Measurements from ENCODE around the gene CINP.
A peak's percentile ranks its signal among the peaks of the same experiment; 100 is the strongest.
"Not testable (repeated sequence)": the region's sequence is repeated elsewhere in the genome, so short reads cannot be mapped to it uniquely, and the experiment has no call there.

Gene CINP

DNA sequence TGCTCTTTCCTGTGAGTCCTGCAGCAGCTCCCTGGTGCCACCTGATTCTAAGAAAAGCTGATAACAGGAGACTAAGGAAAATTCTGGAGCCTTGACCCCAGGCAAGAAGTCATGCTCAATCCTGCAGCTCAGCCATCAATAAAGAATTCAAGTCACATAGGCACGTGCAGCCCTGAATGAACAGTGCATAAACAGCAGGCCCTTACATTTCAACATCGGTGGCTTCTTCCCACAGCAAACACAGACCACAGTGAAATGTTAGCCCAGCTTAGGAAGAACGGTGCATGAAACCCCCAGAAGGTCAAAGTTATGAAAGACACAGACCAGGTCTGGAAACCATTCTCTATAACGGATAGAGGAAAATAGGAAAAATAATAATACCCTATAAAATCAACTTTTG lies 10.5 kb downstream of the CINP start:
- DNase-seq = peak; percentile 62

DNA sequence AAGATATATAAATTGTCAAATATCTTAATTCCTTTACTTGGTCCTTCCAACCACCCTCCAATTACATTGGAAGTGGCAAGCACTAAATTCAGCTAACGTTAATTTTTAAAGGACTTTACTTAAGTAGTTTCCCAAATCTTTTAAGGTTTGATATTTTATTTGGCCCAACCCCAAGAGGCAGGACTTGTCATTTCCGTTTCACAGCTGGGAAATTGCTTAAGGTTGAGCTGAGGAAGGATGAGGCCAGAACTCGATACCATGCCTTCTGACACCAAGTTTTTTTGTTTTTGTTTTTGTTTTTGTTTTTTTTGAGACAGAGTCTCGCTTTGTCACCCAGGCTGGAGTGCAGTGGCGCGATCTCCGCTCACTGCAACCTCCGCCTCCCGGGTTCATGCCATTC lies 11.1 kb downstream of the CINP start:
- peak; percentile 47 for DNase-seq

GRCh38 chr14:102351023-102351422 lies 11.7 kb downstream of the CINP start:
- no peak for DNase-seq

GRCh38 chr14:102348376-102348775 lies 14.3 kb downstream of the CINP start:
- no peak for DNase-seq

DNA sequence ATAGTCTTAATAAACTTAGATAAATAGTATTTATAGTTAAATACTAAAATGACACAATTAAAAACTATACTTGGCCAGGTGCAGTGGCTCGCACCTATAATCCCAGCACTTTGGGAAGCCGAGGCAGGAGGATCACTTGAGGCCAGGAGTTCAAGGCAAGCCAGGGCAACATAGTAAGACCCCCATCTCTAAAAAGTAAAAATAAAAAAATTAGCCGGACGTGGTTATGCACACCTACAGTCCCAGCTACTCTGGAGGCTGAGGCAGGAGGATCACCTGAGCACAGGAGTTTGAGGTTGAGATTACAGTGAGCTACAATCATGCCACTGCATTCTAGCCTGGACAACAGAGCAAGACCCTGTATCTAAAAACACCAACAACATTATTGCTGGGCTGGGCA lies 16.0 kb downstream of the CINP start:
- no peak for DNase-seq

DNA sequence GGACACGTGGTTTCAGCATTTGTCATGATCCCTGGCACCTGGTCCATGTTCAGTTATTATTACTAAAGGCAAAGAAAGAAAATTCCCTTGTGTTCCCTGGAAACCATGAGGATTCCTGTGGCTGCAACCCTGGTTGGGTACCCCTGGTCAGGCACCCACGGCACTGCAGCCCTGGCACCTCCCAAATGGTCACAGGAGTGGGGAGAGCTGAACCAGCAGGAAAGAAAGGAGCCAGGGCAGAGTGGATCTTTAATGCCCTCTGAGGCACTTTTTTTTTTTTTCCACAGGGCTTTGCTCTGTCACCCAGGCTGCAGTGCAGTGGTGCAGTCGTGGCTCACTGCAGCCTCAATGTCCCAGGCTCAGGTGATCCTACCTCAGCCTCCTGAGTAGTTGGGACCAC lies 17.5 kb downstream of the CINP start:
- DNase-seq = no peak

DNA sequence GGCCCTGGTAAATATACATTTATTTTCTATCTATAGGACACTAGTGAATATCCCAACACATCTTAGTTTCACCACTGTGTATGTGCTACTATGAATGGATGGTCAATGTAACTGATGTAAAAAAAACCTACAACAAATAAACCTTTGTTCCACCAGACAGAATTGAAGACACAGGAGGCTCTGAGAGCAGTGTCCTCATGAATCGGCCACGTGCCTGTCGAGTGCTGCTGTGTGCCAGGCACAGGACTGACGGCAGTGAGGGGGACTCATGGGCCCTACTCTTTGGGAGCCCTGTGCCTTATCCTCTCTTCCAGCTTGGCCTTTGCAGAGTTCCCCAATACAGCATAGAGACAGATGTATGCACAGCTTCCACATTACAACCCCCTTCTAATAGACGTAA lies 18.2 kb downstream of the CINP start:
- DNase-seq = no peak

DNA sequence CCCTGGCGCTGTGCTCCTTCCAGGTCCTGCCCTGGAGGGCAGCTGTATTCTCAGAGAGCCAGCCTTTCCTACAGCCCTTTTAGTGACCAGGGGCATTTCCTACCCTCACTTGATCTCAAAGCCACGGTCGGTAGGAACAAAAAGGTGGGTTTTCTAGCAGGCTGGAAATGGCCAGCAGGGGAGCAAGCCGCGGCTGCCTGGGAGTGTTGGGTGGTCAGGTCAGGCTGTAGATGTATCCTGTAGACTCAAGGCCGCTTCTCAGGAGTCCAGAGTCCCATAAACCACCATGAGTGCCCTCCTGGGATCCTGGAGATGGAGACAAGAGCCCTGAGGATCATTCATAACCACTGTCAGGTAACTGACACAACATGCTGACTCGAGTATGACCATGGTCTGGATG lies 18.6 kb downstream of the CINP start:
- DNase-seq = no peak

DNA sequence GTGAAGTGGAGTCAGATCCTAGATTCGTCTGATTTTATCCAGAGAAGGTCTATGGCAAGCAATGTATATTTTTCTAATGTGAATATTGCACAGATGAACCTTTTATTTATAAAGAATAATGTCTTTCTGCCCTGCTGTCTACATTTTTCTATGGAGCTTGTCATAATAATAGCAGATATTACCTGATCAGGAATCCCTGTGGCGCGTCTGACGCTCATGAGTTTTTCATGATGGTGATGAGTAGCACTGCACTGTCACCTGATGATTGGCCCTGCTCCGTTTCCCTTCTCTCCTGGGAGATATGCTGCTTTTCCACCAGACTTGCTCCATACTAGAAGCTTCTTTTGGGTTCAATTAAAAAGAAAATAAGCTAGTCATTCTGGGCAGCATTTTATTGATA lies 20.5 kb downstream of the CINP start:
- no peak for DNase-seq

- DNase-seq = no peak
Measured at GRCh38 chr14:102341566-102341965, 21.1 kb downstream of the CINP start.

DNA sequence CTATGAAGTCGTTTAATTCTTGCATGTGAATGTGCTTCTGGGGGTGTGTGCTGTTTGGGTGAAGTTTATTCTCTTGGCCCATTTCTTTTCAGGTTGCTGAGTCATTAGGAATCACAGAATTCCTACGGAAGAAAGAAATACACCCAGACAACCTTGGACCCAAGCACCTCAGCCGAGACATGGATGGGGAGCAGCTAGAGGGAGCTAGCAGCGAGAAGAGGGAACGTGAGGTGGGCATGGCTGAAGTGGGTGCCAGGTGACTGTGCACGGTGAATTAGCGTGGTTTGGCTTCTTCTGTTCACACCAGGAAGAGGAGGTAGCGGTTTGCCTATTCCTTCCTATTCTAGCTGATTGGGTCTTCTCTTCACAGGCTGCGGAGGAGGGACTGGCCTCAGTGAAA lies 24.0 kb downstream of the CINP start:
- DNase-seq = no peak

GRCh38 chr14:102335163-102335562 lies 27.5 kb downstream of the CINP start:
- DNase-seq = no peak

GRCh38 chr14:102333795-102334705 lies 28.6 kb downstream of the CINP start:
- no peak for DNase-seq

GRCh38 chr14:102333390-102333789 lies 29.3 kb downstream of the CINP start:
- no peak for DNase-seq

GRCh38 chr14:102330806-102331205 lies 31.9 kb downstream of the CINP start:
- DNase-seq = no peak

DNA sequence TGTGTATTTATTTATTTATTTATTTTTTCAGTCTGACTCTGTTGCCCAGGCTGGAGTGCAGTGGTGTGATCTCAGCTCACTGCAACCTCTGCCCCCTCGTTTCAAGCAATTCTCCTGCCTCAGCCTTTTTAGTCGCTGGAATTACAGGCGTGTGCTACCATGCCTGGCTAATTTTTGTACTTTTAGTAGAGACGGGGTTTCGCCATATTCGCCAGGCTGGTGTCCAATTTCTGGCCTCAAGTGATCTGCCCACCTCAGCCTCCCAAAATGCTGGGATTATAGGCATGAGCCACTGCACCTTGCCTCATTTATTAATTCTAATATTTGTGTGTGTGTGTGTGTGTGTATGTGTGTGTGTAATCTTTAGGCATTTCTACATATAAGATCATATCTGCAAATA lies 33.3 kb downstream of the CINP start:
- DNase-seq = not testable (repeated sequence)

DNA sequence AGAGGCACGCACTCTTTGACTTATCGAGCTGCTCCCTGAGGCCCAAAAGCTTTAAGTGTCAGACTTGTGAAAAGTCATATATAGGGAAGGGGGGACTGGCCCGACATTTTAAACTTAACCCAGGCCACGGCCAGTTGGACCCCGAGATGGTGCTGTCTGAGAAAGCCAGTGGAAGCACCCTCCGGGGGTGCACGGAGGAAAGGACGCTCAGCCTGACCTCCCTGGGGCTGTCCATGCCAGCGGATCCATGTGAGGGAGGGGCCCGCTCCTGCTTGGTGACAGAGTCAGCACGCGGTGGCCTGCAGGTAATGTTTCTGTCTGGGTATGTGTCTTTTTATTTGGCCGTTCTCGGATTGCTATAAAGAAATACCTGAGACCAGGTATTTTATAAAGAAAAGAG lies 36.1 kb downstream of the CINP start:
- no peak for DNase-seq

DNA sequence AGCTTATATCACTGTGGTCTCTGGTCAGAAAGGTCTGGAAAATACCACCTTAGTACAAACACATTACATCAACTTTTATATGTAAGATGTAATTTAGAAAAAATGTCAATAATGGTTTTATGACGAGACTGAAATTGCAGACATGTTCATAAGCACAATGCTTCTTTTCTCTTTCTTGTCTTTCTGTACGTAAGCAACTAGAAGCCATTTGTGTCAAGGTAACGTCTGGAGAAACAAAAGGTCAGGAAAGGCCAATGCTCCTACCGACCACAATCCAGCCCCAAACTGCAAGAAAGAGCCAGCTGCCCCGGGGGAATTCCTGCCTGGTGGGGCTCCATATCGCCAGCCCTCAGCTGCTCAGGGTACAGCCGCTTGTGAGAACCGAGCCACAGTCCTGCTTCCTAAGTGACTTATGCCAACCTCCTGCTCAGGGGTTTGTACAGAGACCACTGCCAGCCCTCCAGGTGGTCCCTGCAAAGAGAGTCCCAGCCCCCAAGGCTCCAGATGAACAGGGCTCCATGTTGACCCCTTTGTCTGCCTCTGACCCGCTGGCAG lies 36.8 kb downstream of the CINP start:
- no peak for DNase-seq

- peak; percentile 48 for DNase-seq
Measured at GRCh38 chr14:102323102-102323501, 39.6 kb downstream of the CINP start.

GRCh38 chr14:102321456-102322422 lies 41.0 kb downstream of the CINP start:
- no peak for DNase-seq

DNA sequence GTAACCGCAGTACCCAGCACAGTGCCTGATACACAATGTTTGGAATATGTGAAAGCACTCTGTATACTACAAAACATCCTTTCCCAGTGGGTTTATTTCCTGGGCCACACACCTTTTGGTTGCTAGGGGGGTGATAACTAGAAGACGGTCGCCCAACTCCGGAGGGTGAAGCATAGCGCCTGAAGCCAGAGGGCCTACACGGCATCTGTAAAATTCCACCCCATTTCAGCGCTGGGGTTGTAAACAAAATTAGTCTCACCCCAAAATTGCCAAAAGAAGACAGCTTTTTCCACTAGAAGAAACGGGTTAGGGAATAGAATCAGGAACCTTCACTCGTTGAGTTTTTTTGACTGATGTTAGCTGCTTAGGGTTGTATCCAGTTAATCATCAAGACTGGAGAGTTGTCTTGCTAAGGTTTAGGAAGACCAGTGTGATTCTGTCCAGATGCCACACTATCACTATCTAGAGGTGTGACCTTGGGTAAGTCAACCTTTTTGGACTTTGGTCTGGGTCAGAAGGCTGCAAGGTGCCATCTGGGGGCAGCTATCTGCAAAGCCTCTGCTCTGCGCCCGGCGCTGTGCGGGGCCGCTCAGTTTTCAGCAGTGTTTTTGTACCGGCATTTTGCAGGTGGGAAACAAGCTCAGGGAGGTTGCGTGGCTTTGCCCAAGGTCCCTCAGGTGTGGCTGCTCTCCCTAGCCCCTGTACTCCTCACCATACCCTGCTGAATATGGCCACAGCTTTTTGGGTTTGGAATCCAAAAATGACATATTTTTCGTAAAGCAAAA lies 41.8 kb downstream of the CINP start:
- no peak for DNase-seq

DNA sequence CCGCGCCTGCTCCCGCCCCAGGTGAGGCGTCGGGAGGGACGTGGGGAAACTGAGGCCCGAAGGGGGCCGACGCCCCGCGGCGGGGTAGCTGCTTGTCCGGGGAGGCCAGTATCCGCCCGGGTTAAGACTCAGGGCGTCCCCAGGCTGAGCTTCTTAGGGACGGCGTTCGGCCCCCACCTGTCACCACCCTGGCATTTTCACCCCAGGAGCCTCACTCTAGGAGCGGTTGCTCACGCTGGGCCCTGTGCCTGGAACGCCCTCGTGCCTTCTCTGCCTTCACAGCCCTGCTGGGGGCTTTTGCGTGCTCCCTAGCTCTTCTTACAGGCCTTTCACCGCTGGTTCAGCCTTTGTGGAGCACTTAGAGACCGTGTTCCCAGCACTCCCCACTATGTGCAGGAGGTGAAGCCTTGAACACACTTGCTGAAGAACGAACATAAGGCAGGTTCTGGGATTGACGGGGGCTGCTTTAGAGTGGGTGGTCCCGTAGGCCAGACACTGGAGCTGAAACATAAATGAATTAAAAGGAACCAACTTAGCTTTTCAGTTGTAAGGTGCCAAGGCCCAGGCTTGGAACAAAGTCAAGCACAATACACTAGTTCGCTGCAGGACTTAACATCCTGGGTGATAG lies 42.5 kb downstream of the CINP start:
- DNase-seq = no peak
